B cell (primary cell): Measurements from ENCODE around the gene SEZ6L.

ENCODE experiments used
- CTCF ChIP-seq: fragments of 200-600 bp; IDR thresholded peaks from one replicate; pipeline ENCODE4 v1.8.0; 2022; ENCODE audit warnings: antibody characterized with exemption, mild to moderate bottlenecking
- EZH2 ChIP-seq: IDR thresholded peaks from 2 replicates; pipeline ENCODE4 v1.6.1; 2012; ENCODE audit warnings: borderline replicate concordance, low read depth, mild to moderate bottlenecking, moderate library complexity, low read length; ENCODE audit not compliant: insufficient read depth, poor library complexity, severe bottlenecking

GRCh38 chr22:26310616-26311015, 141.4 kb downstream of the SEZ6L start:
- TF ChIP-seq CTCF (no peak), EZH2 (no peak)
